Activated CD8-positive, alpha-beta memory T cell treated with anti-CD3 and anti-CD28 coated beads, Interleukin-2, amount 50 U/mL, for 24 hours (primary cell): ENCODE results near the gene YRDC.
A peak's percentile ranks its signal among the peaks of the same experiment; 100 is the strongest.

Experiments
- DNase-seq: peaks from one replicate; pipeline ENCODE4 v3.0.0-alpha.2; 2020; ENCODE audit errors: extremely low read depth

Gene YRDC, protein sequence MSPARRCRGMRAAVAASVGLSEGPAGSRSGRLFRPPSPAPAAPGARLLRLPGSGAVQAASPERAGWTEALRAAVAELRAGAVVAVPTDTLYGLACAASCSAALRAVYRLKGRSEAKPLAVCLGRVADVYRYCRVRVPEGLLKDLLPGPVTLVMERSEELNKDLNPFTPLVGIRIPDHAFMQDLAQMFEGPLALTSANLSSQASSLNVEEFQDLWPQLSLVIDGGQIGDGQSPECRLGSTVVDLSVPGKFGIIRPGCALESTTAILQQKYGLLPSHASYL

DNA sequence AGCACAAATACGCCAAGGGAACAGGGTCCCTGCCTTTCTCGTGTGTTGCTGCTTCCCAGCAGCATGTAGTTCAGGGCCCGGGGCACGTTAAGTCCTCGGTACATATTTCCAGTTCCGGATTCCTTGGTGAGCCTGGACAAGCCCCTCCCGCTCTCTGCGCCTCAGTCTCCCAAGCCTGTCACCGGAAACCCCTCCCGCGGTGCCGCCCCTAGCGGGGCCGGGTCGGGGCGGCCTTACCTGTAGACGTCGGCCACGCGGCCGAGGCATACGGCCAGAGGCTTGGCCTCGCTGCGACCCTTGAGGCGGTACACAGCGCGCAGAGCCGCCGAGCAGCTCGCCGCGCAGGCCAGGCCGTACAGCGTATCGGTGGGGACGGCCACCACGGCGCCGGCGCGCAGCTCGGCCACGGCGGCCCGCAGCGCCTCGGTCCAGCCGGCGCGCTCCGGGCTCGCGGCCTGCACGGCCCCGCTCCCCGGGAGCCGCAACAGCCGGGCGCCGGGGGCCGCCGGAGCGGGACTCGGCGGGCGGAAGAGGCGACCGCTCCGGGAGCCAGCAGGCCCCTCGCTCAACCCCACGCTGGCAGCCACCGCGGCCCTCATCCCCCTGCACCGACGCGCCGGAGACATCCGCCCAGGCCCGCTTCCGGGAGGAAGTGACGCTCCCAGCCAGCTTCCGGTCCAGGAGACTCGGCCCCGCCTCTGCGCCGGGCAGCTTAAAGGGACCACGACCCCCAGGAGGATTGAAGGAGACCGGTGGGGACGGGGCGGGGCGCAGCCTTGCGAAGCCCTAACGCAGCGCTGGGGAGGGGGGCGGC is at the start of gene YRDC, which contains the start of gene C1orf122:
Gene YRDC, minus strand, starts transcription at position 654 of the 814 bp plus-strand sequence. Its CDS starts 28 bp downstream, at position 626.
Gene C1orf122, plus strand, starts transcription at position 236 of the 814 bp plus-strand sequence. CDS start 615 bp downstream, outside the sequence.
- DNase-seq: peak; percentile 86

DNA sequence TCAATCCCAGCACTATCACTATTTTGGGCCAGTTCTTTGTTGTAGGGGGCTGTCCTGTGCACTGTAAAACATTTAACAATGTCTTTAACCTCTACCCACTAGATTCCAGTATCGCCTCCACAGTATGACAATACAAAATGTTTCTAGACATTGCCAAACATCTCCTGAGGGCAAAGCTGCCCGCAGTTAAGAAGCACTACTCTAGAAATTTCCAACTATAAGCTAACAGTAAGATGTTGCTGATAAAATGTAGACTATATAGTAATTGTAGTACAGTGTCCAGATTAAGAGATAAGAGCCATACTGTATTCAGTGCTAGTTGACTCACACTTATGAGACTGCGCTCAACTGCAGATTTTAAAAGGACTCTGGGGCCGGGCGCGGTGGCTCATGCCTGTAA is 46.4 kb upstream of the YRDC start:
- no peak for DNase-seq

DNA sequence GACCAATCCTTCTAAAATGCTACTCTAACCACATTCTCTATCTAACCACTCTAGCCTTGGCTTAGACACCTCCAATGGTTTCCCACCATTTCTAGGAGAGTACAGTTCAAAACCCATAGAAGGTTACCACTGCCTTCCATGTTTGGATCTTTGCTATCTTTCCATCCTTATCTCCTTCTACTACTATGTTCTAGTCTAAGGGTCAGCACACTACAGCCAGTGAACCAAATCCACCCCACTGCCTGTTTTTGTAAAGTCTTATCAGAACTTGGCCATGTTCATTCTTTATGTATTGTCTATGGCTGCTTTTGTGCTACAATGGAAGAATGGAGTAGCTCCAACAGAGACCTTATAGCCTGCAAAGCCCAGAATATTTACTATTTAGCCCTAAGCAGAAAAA is 45.1 kb upstream of the YRDC start:
- DNase-seq: no peak

DNA sequence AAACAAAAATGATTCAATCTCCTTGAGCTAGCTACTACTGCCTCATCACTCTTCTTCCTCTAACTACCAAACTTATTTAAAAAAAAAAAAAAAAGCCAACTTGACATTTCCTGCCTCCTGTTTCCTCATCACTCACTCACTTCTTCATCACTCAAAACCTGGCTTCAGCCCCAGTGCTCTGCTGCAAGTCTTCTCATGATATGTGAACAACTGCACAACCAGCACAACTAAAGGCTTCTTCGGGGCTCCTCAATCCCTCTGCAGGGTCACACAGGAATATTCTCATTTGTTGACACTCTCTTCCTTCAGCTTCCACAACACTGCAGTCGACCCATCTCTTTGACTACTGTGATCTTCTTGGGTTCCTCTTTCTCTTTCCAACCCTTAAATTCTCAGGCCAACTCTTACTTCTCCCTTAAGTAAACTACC is 43.8 kb upstream of the YRDC start:
- DNase-seq: no peak

DNA sequence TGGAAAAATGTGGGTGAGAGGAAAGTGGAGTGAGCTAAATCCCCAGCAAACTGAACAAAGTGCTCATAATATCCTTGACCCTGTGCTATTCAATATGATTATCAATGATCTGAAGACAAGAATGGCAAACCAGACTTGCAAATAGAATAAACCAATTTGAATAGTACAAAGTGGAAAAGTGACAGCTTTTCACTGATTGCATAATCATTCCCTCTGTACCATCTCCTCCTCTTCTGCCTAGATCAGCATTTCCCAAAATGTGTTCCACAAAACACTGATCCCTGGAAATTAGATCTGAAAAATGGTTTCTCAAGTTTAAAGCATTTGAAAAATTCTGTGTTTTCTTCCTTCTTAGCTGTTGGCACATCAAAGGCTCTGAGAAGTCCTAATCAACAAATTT is 43.3 kb upstream of the YRDC start:
- DNase-seq: no peak

DNA sequence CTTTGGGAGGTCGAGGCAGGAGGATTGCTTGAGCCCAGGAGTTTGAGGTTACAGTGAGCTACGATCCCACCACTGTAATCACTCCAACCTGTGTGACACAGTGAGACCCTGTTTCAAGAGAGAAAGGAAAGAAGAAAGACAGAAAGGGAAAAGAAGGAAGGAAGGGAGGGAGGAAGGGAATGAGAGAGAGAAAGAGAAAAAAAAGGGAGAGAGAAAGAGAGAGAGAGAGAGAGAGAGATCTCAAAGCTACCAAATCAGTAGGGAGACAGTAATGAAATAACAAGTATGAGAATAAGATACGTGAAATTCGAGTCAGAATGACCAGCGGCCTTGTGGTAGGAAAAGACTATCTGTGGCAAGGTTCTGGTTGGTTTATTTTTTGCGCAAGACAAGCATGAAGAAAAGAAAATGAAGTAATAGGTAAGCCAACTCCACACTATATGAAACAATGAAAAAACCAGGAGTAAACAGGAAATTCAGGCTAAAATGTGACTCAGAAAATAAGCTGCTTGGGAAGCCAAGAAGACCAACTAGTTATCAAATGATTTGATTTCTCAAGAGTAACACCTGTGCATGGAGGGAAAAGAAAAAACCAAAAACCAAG is 42.4 kb upstream of the YRDC start:
- DNase-seq: no peak

DNA sequence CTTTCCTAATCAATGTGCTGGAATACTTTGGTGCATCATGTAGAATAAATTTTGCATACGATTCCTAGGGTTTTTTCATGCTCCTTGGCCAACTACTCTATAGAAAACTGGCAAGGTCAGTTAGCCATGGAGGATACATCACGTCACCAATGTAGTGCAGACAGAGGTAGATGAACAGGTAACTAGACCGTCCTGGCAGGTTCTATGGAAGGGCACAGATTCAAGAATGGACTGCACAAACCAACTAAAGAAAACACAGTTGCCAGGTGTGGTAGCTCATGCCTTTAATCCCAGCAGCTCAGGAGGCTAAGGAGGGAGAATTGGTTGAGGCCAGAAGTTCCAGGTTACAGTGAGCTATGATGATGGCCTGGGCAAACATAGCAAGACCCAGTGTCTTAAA is 41.5 kb upstream of the YRDC start:
- DNase-seq: no peak

DNA sequence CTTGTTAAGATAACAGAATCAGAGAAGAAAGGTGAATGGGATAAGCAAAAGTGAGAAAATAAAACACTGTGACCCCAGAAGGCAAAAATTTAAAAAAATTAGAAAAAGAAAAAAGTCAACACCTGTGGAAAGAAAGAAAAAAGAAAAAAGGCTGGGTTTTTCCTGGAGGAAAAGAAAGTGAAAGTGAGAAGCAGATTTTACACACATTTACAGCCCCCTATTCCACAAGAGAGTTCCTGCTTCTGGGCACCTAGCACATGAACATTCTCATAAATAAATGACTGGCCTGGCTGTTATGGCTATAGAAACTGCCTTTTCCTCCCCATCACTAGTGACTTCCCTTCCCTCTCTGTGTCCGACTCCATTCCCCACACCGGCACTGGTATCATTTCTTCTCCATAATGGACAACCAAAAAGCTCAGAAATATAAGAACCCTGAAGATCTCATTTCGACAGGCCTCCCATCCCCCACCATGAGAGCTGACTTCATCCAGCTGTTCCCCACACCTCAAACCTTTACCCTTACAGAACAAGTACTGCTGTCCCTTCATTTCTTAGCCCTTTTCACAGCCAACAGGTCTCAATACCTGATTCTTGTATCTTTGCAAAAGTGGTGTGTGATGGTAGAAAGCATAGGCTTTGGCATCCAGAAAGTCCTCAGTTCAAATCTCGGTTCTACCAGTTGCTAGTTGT is 38.8 kb upstream of the YRDC start:
- DNase-seq: no peak

DNA sequence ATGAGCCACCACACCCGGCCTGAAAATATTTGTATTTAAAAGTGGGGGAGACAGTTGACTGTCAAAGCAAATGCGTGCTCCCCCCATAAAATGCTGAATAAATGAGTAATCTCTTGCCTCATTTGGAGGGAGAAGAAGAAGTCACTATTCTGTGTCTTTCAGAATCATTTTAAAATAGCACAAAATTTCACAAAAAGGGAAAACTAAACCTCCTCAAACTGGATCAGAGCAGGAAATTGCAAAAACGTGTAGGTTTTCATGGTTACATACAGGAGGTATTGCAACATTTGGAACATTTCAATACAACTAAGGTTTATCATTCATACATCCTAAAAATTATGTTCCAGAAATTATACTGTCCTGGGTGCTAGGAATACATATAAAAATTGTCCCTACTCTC is 37.8 kb upstream of the YRDC start:
- DNase-seq: no peak

DNA sequence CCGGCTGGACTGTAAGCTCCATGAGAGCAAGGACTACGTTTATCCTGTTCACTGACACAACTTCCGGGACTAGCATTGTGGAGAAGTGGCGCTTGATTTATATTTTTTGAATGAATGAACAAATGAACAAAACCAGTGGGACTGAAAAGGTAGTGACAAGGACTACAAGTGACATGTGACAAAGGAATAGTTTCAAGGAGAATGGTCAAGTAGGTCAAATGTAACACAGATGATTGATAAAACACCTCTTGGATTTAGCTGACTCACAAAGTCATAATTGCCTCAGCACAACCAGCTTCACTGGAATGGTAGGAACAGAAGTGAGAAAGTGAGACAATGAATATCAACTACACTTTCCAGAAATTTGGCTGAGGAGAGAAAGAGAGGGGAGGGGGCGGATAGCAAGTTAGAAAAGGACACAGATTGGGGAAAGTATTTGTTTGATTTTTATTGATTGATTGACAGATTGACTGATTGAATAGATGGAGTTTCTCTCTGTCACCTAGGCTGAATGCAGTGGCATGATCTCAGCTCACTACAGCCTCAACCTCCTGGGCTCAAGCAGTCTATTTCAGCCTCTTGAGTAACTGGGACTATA is 37.1 kb upstream of the YRDC start:
- no peak for DNase-seq

DNA sequence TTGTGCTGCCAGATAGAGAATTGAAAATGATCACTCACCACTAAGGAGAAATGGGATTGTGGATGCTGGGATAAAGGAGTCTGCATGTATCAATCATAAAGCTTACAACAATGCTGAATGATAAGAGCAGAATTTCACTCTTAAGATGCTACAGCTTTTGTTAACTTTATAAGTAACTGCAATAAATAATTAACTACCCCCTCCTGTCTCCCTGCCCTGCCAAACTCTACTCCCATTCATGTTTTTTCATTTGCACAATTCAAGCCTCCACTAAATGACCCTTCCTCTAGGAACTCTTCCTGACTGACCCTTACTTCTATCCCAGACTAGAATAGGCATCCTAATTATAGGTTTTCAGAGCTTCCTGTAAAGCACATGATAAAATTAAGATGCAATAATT is 36.5 kb upstream of the YRDC start:
- DNase-seq: no peak

DNA sequence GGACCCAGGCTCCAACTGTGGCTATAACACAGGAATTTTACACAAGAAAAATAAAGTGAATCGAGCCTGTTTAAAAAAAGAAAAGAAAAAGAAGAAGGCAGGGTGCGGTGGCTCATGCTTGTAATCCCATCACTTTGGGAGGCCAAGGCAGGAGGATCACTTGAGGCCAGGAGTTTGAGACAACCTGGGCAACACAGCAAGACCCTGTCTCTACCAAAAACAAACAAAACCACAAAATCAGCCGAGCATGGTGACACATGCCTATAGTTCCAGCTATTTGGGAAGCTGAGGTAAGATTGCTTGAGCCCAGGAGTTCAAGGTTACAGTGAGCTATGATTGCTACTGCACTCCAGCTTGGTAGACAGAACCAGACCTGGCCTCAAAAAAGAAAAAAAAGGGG is 33.6 kb upstream of the YRDC start:
- no peak for DNase-seq

DNA sequence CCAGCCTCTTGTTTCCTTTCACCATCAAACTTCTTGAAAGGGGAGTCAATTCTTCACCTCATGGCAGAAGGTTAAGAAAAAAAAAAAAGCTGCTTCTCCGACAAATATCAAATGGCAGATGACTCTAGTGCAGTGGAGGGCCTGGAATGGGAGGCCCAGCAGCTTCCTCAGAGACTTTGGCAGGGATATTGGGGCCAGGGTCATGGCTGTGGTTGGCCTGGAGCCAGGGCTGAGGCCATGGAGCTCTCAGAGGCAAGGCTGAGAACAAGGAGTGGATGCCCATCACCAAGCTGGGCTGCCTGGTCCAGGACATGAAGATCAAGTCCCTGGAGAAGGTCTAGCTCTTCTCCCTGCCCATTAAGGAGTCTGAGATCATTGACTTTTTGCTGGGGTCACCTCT is 32.7 kb upstream of the YRDC start:
- no peak for DNase-seq

DNA sequence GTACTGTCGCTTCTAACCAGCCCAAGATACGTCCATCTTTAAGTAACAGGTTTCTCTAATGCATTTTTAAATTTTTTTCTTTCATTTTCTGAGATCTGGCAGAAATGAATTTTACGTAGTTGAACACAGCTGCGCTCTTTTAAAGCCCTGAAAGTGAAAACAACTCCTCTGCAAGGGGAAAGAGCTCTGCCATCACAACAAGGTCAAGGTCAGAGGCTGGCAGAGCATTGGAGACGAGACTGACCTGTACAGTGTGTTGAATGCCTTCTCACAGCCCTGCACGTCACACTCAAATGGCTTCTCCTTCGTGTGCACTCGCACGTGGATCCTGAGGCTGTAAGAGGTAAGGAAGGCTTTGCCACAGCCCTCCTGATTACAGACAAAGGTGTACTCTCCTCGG is 31.7 kb upstream of the YRDC start:
- DNase-seq: no peak

DNA sequence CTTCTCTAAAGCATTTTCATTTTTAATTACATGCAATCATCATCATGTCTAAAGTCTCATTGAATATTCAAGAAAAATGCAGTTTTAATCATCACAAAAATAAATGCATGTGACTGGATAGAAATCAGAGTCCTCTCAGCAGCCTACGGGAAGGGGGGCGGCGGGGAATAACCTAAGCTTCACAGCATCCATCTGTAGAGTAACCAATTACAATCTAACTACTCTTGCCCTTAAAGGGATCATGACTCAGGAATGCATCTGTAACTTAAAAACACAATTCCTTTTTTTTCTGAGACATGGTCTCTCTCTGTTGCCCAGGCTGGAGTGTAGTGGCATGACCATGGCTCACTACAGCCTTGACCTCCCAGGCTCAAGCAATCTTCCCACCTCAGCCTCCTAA is 28.8 kb upstream of the YRDC start:
- no peak for DNase-seq

DNA sequence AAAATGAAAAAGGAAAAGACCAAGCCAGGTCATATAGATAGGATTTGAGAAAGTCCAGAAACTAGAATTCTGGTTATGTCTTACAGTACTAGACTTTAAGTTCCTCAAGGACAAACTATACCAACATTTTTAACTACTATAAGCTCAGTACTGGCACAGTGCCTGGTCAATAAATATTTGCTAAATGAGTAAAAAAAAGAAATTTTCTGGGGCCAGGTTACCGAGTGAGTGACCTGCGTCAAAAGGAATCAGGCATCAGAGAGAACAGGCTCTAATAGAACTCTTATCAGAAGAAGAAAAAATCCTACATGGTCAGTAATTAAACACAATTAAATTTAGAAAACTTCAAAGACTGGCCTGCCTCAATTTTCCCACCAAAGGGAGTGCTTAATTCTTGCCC is 23.8 kb upstream of the YRDC start:
- DNase-seq: no peak

DNA sequence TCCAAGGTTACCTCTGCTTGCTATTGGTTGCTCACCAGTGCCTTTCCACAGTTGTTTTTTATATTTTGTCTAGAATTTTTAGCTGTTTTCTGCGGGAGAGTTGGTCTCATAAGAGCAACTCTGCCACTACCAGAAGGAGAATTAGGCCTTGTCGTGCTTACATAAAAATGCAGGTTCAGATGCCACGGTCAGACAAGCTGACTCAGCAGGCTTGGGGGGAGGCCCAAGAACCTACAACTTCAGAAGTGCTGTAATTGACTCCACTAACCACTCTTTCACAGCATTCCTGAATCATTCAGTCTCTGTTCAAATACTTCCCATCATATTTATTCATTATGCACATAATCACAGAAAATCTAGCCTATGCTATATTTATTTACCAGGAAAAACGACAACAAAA is 23.1 kb upstream of the YRDC start:
- no peak for DNase-seq

DNA sequence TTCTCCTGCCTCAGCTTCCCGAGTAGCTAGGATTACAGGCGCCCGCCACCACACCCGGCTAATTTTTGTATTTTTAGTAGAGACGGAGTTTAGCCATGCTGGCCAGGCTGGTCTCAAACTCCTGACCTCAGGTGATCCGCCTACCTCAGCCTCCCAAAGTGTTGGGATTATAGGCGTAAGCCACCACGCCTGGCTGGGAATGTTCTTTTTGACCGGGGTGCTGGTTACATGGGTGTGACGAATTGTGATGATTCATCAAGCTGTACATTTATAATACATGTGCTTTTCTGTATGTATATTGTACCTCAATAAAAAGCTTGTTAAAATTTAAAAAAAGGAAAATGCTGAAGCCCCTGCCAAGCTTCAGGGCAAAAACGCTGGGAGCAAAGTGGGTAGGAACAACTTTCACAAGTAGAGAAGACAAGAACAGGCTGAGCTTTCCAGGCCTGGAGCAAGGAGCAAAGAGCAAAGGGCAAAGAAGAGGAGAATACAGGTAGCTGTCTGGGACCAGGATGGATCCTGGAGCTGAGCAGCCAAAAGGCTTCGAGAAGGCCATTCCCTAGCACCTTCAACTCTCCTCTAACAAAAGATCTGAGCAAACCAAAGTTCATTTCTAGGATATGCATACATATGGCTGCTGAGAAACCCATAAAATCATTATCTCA is 20.5 kb upstream of the YRDC start:
- no peak for DNase-seq

DNA sequence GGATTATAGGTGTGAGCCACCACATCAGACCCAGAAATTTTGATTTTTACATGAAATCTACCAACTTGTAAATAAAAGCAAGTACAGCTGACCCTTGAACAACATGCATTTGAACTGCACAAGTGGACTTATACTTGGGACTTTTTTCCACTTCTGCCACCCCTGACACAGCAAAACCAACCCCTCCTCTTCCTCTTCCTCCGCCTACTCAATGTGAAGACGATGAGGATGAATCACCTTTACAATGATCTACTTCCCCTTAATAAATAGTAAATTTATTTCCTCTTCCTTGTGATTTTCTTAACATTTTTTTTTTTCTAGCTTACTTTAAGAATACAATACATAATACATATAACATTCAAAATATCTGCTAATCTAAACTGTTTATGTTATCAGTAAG is 17.5 kb upstream of the YRDC start:
- no peak for DNase-seq

DNA sequence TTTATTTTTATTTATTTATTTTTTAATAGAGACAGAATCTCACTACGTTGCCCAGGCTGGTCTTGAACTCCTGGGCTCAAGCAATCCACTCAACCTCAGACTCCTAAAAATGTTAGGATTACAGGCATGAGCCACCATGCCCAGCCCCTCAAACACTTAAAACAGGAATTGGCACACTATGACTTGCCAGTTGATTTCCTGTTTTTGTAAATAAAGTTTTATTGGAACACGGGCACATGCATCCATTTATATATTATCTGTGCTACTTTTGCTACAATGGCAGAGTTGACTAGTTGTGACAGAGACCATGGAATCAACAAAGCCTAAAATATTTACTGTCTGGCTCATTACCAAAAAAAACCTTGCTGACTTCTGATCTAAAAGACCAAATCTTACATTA is 16.0 kb upstream of the YRDC start:
- DNase-seq: no peak
